GM21723 (cell line): ENCODE data around the gene C11orf71.

Experiments used
- ATAC-seq: cut with Tn5 transposase; IDR thresholded peaks from one replicate; pipeline ENCODE4 v1.9.1; 2021; ENCODE audit warnings: mild to moderate bottlenecking, moderate library complexity; ENCODE audit not compliant: unreplicated experiment

C11orf71 gene

DNA sequence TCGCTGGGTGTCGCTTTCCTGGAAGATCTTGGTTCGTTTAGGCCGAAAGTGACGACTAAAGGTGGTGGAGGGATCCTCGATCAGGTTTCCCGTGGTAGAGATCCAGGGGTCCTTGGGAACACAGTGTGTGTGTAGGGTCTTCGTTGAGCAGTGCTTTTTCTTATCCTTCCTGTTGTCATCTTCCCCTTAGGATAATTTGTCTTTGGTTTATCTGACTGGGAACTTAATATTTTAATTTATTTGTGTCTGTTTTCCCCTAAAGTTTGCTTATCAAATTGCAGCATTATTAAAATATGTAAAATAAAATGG, 558 bp upstream of the C11orf71 start:
- no peak for ATAC-seq

DNA sequence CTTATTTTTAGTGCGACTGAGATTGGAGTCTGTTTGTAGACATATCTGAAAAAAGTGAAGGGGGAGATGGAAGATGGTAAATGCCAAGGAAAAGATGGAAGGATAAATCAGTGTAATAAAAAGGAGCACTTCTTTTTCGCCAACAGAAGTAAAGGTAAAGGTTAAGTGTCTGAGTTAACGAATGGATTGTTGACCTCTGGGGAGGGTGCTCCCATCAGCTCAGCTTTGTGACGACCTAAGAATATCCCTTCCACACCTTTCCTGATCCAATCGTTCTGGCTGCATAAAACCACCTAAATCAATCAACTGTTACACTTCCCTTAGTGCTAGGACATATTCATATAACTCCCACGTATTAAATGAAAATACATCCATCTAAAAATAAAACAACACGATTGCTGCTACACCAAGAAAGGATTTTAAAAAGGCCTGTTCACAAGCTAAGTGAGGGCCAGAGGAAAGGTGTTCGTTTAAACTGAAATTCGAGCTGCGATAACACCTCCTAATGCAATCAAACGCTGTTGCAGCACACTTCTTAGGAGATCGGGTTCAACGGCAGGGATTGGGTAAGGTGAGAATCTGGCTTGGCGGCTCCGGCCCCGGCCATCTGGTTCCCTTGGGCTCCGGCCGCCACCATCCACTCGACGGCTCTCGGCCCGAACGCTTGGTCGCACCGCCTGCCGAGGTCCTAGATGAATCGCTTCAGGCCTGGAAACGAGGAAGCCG, 658 bp downstream of the C11orf71 start:
- peak; percentile 34 for ATAC-seq

DNA sequence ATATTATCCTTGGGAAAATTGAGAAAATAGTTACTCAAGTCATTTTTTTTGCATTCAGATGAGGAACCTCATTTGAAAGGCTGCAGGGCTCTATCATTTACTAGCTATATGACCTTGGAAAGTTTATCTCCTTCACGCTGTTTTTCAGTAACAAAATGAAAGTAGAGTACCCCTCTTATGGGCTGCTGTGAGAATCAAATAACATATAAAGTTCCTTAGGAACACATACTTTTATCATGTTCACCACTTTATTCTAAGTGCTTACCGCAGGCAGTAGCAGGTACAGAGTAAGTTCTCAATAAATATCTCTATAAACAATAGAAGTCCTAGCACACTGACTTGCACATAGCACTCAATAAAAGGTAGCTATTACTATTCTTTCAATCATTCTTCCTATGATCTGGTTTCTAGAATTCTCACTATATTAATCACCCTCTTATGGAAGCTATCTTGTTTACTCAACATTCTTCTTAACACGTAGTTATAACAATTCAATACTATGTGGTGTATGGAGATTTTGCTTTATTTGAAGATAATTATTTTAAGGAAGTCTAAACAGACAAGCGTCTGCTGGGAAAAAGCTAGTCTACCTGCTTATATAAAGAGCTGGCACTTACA, 1.9 kb downstream of the C11orf71 start:
- no peak for ATAC-seq

DNA sequence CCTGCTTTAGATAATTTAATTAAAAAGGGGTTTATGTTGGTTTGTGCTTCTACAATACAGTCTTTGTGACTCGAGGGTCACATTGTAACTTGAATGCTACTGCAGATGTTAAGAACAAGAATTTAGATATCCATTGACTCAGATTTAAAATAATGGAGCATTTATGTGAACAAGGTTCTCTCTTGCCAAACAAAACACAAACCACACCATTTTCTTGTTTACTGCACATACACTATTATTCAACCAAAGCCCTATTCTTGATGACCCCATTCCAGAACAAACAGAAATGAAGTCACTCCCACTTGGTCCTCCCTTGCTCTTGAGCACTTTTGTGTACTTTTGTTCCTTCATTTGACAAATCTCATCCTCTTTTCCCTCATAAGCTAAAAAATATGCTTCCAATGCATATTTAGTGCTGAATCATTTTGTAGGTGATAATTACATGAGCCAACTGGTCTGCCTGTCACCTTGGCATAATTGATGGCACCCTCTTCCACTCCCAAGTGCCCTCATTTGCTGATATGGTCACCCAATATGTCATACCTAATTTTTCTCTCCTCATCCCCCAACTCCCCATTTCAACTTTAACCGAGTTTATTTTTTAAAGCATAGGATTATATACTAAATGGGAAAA, 2.8 kb downstream of the C11orf71 start:
- ATAC-seq: no peak

DNA sequence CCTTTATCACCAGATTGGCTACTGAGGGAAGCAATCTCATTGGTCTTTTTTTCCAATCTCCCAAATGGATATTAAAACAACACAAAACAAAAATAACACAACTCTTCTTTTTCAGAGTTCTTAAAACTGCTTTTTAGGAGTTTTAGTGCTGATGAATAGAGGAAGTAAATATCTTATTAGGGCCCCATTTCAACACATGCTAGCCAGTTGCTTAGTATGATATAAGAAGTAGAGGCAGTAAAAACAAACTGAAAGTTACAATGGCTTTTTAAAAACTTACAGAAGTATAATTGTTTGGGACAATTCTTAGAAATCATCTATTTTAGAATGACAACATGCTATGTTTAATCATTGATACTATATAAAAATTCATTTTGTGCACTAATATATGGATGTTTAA, 3.4 kb downstream of the C11orf71 start:
- no peak for ATAC-seq

DNA sequence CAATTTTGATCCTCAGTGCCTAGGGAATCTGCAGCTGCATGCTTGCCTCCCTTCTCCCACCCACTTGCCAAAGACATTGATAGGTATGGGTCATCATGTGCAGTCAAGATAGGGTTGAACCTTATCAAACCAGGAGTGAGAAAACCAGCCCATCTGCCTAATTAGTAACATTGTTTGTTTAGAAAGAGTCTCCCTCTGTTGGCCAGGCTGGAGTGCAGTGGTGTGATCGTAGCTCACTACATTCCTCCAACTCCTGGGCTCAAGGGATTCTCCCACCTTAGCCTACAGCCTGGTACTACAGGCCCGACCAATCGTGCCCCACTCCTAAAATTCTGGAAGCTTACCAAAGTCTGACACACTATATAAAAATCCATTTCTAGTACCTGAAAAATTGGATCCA, 4.6 kb downstream of the C11orf71 start:
- ATAC-seq: no peak

DNA sequence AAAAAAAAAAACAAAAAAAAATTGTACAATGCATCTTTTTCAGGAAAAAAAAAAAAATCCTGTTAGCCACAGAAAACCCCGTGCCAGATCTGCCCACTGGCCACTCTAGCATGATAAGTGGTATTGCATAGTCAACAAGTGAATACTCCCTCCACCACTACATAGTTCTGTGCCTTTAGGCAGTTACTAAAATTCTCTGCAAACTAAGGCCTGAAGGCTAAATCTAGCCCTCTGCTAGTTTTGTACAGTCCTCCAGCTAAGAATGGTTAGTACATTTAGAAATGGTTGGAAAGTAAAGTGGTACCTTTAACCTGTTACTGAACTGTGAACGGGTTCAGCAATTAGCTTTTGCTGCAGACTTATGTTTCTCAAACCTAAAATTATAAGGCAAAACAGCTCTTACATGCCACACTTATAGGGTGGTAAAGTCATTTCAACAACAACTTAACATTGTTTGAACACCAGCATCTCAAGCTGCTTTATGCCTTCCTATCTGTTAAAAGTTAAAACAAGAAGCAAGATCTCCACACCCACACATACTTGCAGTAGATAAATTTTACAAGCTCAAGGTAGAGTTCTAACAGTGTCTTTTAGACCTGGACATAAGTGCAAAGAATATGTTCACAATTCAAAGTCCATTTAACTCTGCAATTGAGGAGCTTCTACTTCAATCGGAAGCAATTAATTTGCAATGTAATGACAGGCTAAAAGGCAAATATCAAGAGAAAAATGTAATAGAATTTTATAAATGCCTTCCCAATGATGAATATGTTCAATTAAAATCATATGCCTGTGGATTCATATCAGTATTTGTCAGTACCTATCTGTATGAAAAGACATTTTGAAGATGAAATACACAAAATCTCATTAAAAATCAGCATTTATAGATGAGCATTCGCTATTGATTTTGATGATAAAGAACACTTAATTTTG, 7.3 kb downstream of the C11orf71 start:
- no peak for ATAC-seq

DNA sequence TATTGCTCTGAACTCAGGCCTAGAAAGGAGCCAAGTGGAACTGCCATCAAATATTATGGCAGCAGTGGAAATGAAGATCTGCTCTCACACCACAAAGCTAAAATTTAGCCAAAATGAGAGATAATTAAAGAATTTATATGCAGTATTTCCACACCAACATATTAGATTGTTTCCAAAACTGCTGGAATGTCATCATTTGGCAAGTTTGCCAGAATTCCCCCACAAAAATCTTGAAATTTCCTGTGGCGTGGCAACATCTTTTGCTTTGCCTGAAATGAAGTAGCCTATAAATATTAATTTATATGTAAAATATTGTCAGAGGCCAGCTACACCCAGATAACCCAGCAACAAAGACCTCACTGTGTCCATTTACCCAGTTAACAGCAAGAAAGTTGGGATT, 13.8 kb downstream of the C11orf71 start:
- no peak for ATAC-seq

DNA sequence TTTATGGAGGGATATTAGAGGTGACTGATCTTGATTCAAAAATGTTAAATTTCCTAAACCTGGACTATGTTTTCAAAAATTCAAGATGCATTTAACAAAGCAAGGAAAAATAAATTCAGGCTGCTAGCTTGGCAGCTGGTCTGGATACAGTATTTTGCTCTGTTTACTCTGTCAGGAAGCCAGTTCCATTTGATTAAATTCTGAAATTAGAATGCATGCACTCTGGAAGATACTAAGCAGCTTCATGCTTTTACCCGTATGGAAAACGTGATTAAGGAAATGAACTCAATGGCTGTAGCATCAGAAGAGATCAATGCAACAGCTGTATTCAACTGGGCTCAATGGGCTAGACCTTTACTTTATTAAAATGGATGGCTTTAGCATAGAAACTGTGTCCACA, 14.2 kb downstream of the C11orf71 start:
- no peak for ATAC-seq

DNA sequence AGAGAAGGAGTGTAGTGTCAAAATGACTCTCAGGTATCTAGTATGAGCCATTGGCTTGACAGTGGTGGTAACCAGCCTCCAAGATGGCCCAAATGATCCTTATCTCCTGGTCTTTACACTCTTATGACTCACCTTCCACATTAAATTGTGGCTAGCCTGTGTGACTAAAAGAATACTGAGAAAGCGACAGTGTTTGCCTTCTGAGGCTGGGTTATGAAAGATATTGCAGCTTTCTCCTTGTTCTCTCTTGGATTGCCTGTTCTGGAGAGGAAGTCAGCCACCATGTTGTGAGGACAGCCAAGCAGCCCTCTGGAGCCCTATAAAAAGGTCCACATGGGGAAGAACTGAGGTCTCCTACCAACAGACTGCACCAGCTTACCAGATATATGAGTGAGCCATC, 15.8 kb downstream of the C11orf71 start:
- ATAC-seq: no peak

DNA sequence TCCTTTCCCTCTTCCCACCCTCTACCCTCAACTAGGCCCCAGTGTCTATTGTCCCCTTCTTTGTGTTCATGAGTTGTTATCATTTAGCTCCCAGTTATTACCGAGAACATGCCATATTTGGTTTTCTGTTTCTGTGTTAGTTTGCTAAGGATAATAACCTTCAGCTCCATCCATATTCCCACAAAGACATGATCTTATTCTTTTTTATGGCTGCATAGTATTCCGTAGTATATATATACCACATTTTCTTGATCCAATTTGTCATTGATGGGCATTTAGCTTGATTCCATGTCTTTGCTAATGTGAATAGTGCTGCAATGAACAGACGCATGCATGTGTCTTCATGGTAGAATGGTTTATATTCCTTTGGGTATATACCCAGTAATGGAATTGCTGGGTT, 17.8 kb downstream of the C11orf71 start:
- no peak for ATAC-seq

DNA sequence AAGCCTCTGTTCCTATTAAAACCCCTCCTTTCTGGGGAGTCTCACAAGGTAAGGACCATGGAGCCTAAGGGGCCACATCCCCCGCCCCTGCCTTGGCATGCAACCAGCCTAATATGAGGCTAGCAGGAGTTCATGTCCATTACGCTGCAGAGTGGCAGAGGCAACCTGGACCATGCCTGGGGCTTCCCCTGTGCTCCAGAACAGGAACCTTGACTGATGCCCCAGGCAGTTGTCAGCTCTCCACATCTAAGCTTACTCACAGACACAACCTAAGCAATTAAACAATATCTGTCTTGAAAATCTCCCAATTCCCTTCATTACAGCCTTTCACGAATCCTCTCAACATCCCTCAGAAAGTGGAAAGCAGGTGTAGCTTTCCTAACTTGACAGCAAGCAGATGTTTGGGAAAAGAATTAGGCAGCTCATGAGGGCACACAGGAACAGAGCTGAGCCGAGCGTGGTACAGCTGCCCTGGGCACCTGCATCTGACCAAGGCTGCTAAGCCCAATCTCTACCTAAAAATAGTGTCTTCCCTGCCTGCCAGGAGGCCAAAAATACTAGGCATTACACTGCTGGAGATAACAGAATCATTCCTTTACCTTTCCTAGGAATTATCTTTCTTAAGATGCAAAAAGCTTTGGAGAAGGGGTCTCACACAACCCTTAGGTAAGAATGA, 20.8 kb downstream of the C11orf71 start:
- no peak for ATAC-seq

DNA sequence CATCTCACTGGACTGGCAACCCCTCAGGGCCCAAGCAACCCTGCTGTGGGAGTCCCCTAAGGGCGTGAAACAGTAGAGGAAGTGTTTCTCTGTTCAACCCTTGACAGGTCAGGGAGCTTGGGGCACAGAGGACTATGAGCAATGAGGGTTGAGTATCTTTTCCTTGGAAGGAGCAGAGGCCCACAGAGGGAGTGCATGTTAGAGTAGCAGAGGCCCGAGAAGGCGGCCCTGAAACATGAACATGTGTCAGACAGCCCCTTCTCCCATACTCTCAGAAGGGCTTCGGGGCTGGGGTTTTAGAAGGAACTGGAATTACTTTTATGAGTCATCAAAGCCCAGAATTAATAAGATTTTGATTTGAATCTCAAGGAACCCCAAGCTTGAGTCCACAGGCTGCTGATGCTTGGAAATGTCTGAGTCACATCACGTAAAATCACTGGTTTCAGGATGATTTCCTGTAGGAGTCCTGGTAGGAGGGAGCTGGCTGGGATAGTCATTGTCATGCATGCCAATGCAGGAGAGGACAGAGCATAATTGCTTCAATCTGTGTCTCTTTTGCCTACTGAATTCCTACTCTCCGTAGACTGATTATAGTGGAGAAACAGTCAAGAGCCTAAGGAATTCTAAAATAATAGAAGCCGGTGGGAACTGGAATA, 22.6 kb downstream of the C11orf71 start:
- ATAC-seq: no peak

DNA sequence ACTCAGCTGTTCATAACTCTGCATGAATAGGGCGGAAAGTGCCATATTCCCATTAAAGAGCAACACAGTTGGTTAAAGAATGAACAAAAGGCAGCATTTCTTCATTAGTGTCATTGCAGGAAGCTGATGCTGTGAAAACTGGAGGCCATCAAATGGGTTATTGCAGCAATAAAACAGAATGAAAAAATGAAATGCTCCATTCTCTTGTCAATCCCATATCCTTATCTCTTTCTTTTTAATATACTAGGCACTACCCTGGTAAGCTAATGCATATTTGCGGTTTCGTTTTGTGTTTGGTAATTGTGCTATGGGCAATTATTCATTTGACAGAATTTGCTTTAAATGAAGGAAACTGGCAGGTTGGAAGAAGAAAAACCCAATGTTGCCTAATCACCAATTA, 25.3 kb downstream of the C11orf71 start:
- no peak for ATAC-seq

DNA sequence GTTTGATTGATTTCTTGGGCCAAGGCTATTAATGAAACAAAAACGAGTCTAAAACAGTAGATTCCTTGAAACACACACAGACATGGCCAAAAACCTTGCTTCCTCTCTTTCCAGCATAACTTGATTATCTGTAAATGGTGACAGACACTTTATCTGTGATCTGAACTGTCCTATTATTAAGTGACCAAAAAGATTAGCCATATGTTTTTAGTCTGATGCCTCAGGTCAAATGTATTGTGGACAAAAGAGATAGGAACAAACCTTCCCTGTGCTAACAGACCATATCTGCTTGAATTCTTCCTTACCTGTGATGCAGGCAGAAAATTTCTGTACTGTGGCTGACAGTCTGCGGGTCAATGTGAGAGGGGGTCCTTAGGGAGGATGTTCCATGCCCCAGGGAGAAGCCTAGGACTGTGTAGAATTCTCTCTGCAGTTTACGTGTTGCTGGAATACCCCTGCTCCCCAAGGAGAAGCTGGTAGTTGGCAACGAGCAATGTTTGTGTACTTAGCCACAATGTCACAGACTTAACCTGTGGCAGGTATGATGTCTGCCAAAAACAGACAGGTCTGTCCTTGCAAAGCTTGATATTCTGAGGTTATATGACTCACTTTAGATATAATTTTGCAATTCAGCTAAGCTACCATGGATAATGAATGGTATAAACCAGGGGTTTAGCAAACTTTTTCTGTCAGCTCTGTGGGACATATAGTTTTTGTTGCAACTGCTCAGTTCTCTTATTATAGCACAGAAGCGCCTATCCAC, 31.2 kb downstream of the C11orf71 start:
- ATAC-seq: no peak

DNA sequence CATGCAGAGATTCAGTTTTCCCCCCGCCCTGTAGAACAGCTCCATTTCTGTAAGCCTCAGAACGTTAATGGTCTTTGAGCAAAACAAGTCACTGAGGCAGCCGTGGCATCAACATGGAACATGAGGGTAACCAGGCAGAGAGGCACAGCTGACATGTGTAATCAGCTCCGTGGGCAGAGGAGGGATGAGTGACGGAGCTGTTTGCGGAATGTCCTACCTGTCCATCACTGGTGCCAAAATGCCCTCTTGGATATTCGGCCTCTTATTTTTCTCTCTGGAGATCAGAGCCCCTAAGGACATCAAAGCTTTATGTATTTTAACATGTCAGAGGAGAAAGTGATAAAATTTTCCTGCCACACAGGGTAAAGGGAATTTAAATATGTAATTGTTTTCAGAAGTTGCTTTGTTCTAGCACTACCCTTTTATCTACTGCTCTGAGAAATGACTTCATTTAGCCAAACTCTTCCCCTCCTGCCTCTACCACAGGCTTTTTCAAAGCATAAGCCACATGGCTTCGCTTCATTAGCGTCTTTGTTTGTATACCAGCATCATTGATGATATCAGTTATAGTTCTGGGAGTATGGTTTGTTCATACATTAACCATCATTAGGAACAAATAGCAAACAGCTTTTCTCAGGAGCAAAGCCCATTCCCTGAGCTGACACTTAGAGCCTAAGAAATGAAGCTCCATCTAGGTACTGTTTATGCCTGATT, 32.9 kb downstream of the C11orf71 start:
- ATAC-seq: no peak

DNA sequence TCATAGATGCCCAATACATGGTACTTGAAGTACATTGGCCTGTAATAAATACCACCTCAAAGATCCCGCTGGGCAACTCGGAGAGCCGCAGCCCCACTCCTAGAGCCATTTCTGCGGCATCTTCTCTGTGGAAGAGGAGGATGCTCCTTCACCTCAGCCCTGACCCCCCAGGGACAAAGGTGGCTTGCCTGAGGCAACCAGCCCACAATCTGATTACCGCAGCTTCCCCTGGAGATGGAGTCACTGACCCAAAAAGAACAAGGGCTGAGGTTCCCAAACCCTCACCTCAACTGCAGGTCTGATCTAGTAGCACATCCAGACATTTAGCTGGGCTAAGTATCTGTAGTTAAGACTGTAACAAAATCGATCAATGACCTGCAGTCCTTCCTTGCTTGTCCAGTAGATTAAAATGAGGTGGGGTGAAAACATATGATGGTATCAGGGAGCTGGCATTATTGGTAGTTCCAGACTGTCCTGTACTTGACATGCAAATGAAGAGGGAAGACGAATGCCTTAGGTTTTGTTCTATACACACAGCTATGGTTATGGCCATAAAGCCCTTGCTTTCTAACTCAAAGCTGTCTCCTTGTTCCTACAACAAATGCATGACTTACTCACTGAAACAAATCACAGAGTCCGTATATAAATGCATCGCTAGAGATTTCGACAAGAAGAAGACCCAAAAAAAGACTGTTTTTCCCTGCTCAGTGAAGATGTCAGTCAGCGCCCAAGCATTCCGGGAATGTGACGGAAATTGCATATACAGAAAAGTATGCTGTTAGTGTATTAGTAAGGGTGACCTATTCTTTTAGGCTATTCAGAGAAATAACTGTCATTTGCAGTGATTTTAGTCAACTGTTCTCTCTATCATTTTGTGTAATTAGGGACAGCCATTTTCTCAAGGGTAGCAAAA, 33.7 kb downstream of the C11orf71 start:
- no peak for ATAC-seq

DNA sequence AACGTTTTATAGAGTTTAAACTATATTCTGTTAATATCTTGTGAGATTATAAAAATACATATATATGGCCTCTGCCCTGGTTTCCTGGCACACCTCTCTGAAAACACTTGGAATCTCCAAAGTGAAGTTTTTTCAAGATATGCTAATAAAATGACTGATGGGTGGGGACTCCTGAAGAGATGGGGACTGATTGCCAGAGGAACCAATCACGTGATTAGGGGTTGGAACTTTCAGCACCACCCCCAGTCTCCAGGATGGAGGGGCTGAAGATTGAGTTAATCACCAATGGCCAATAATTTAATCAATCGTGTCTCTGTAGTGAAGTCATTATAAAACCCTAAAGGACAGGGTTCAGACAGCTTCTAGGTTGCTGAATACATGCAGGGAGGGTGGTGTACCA, 37.4 kb downstream of the C11orf71 start:
- ATAC-seq: no peak
